Fibroblast of skin of scalp (primary cell): ENCODE data around the gene KIF17.
"Not testable (repeated sequence)": the region's sequence is repeated elsewhere in the genome, so short reads cannot be mapped to it uniquely, and the experiment has no call there.

Experiments used
- DNase-seq: peaks from one replicate; pipeline ENCODE4 v3.0.0-alpha.2; 2013

The KIF17 gene

DNA sequence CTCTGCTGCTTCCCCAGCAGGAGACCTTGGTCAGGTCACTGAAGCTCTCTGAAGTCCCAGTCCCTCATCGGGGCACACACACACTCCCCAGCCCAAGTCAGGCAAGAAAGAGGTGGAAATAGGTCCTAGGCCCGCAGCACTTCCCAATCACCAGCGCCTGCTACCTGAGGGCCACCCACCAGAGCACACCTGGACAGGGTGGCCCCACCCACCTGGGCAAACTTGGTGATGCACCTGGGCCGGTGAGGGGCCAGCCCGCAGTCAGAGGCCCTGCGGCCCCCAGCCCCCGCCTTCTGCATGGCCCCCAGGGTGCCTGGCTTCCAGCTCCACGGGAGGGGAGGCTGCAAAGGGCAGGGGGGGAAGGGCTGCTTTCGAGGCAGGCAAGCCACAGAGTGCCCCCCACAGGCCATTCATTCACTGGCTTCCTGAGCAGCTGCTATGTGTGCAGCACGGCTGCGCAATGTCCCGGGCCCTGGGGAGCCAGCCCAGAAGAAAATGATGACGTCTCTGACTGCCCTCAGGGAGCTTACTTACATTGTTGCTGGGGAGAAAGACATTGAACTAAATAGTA, 10.0 kb upstream of the KIF17 start:
- peak; percentile 28 for DNase-seq

DNA sequence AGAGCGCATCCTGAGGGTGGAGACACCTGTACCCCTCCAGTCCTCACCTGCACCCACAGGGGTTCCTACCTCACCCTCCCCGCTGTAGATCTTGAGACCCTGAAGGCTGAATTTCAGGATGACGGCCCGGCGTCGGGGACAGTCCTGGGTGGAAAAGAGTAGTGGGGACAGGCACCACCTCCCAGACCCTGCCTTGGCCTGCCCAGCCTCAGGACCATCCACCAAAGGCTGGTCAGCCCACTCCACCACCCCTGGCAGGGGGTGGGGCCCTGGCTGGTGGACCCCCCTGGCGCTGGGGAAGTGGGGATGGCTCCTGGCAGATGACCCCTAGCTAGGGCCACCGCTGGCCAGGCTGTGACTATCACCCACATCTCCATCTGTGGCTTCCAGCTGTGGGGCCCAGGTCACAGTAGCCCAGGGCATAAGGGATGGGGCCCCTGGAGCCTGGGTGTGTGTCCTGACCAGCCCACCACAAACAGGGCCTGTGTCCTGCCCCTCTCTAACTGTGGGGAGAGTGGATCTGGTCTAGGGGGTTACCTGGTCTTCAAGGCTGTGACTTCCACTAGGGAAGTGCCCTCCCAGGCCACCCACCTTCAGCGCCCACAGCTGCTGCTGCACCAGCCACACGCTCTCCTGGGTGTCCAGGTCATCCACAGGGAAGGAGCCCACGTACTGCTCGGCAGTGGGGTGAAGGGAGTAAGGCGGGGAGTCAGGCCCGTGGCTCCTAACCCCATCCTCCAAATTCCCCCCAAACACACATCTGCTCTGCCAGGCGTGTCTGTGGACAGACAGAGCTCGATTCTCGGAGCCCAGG, 9.3 kb upstream of the KIF17 start:
- DNase-seq: no peak

DNA sequence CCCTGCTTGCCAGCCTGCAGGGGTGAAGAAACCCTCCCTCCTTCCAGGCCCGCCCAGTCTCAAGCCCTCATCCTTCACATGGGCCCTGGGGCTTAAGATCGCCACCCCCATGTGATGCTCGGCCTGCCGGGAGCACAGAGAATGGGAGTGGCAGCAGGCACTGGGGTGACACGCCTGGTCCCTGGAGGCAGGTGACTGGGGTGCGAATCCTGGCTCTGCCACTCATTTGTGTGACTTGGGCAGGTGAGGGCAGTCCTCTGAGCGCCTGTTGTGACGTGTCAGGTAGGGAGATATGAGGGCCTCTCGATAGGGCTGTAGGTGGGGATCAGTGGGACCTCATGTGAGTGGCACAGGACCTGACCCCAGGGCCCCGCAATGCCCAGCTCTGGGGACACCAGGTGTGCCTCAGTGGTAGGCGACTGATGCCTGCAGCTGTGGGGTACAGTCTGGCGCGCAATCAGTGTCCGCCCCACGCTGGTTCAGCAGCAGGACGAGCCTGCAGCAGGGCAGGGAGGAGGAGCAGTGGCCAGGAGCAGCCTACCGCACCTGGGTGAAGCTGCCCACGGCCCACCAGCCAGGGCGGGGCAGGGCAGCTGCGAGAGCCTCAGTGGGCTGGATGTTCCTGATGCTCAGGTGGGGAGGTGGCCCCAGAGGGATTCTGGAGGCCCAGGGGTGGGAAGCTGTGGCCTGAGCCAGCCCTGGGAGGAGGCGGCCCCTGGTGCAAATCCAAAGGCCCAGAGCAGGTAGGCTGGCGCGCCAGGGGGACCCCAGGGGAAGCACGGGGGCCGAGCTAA, 8.5 kb upstream of the KIF17 start:
- no peak for DNase-seq

DNA sequence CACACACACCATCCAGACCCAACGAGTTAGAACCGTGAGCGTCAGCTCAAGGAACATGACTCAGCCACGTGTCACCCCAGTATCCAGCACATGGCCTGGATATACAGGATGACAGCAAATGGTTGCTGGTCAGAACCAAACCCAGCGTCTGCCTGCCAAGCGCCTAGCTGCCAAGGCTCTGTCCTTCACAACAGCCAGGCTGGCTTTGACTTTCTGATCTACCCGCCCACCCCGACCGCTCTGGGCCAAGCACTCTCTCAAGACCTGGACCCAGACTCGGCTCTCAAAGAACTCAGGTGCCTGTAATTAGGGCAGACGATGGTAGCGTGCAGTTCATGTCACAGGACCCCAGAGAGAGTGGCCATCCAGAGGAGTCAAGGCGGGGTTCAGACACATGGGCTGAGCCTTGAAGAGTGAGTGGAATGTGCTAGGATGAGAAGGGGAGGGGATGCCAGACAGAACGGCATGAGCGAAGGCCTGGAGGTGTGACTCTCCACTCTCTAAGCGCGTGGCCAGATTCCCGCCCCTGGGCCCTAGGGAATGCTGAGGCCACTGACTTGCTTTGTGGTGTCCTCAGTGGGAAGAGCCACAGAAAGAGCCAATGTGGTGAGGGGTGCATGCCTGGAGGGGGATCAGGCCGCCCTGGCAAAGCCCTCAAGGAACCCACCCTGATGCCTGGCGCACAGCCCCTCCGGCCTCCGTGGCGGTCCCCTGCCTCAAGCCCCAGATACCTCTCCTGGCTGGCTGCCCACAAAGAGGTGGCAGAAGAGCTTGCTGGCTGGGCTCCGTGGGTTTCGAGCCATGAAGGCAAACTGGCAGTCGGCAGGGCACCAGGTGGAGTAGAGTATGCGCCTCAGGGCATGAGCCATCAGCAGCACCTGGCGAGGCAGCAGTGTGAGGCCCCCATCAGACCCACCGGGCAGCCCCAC, 7.6 kb upstream of the KIF17 start:
- peak; percentile 64 for DNase-seq

DNA sequence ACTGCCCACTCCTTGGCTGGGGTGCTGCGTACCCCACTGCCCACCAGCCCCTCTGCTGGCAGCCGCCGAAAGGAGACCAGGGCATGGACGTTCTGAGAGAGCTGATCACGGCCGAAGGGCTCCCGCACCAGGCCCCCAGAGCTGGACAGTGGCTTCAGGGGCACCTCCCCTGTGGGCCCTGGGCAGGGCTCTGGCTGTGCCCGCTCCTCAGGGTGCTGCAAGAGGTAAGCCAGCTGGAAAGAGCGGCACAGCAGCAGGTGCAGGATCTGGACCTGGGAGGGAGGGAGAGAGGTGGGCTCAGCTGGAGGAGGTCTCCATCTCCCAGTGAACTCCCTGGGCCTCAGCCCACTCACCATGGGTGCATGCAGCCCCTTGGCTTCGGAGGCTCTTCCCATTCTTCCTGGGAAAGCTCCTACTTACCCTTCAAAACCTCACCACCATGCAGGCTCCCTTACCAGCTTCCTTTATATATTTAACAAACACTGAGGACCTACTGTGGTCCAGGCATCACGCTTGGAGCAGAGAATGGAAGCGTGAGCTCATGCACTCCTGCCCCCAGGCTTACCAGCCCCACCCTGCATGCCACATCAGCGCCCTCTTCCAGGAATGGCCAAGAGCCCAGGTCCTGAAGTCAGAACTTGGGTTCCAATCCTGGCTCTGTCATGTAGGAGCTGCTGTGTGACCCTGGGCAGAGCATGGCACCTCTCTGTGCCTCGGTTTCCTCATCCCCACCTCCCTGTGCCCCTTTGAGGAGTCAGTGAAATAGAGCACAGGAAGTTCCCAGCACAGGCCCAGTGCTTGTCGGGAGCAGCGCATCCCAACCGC, 6.8 kb upstream of the KIF17 start:
- no peak for DNase-seq

DNA sequence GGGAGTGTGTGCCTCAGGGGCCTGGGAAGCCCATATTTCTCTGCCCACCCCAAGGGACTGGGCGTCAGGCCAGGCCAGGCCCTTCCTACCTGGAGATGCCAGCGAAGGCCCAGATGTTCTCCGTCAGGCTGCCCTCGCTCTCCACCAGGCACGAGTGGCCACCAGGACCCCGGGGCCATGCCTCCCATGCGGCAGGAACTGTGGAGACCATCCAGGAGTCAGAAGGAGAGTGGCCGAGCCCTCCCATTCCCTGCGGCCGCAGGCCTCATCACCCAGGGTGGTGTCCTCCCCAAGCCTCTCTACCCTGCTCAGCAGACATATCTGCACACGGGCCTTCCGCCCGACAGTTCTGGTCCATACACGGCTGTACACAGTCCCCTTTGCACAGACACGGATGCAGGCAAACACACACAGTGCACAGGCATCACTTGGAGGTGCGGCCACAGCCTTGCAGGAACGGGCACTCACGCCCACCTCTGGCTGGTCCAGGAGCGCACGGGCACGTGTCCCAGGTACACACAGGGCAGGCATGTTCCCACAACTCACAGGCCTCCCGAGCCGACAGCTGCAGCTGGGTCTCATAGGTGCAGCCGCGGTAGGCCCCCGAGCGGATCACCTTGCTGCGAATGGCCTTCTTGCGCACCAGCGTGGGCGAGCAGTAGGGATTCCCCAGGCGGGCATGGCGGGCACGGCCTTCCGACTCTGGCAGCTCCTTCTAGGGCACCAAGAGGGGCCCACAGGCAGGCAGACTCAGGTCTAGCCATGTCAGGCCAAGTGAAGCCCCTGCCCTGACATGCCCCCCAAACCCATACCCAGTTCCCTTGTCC, 5.9 kb upstream of the KIF17 start:
- DNase-seq: no peak

DNA sequence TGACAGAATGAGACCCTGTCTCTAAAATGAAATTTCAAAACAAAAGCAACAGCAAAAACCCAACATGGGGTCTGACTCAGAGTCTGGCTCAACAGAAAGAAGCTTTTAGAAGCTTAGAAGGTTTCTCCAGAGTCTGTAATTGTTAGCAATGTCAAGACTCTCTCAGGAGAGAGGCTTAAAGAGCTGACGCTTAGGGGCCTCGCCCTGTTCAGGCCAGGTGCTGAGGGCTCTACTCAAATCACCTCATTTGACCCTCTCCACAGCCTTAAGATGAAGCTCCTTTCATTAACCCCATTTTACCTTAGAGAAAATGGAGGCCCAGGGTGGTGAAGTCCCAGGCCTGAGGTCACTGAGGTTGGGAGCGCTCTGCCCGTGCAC, 5.3 kb upstream of the KIF17 start:
- DNase-seq: no peak

DNA sequence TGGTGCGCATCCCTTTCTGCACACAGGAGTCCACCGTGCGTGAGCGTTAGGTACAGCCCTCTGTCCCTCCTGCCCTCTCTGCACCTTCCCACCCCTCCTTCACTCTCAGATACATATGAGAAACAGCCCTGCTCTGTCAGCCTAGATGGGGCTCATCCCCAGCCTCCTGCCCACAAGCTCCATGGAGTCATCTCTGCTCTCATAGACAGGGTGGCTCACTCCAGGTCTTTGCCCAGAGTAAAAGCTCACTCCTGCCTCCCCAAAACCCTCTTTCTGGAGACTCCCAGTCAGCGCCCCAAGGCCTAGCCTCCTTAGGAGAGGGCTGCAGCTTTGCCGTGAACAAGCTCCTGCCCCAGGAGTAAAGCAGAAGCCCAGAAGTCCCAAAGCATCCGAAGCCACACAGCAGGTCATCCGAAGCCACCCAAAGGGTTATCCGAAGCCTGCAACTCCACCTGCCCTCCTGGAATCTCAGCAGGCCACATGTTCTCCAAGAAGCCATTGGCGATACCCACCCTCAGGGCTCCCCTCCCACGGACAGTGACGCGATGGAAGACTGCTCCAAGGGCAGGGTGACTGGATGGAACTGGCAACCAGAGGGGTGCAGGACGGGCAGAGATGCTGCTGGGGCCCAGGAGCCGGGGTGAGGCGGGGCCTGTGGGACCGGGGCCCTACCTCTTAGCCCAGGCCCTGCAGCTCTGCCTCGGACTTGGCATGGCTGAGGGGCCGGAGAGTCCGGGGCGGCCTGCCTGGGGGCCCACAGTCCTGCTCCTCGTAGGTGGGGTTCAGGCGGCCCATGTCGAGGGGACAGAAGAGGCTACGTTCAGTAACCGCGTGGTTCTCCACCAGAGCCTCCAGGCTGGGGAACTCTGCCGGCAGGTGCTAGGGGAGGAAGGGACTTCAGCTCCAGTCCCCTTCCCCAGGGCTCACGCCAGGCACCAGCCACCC, 3.6 kb upstream of the KIF17 start:
- no peak for DNase-seq

DNA sequence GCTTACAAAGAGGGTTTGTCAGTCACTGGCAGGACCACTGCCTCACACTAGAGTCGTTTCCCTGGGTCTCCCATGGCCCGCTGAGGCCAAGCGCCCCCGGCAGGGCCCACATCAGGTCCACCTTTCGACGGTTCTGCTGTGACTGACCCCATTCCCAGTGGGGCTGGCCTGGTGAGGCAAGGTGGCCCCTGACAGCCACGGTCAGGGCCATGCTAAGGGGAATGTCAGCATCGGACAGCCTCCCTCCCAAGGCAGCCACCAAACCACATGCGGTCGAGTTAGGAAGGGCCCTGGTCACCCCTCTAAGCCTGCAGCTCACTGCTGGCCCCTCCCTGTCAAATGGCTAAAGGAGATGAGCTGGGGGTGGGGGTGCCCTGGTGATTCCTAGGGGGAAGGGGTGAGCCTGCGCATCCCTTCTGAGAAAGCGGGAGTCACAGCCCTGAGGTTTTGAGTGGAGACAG, 2.9 kb upstream of the KIF17 start:
- no peak for DNase-seq

DNA sequence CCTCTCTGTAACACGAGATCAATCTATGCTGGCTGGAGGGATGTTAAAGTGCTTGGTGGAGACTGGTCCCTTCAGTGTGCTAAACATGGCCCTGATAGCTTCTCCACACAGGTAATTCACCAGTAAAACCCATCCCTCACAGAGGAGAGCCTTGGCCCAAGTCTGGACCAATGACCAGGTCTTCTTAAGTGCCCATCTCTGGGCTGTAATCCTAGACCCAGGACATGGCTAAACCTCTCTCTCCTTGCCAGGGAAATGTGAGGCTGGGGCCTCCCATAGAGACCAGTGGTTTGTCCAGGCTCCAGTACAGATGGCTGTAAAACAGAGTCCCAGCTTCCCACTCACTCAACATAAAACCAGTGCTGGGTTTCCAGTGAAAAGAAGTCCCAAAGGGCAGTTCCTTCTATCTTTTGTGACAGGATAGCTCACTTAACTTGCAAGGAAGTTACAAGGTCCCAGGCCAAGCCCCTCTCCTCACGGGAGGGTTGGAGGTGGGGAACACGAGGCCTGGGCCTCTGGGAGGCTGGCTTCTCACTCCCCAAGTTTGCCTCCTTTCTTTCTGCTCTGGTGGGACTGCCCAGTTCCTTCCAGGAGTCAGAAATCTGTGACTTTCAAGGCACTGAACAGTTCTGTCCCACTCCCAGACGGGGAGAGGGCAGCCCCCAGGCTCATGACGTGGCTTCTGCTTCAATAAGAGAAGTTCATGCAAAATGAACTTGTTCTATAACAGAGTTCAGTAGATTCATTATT, 2.2 kb upstream of the KIF17 start:
- DNase-seq: no peak

DNA sequence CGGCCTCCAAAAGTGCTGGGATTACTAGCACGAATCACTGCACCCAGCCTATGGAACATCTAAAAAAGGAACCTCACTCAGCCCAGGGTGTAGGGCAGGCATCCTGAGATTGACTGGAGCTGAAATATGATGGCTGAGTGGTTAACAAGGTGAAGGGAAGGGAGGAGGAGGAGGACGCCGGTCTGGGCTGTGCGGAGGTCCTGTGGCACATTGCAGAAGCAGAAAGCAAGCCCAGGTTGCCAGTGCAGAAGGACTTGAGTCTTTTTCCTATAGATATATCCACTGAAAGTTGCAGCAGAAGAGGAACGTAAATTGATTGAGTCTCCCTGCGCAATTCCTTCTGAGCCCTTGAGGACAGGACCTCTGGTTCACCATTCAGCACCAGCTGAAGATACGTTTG, 1.5 kb upstream of the KIF17 start:
- DNase-seq: no peak

DNA sequence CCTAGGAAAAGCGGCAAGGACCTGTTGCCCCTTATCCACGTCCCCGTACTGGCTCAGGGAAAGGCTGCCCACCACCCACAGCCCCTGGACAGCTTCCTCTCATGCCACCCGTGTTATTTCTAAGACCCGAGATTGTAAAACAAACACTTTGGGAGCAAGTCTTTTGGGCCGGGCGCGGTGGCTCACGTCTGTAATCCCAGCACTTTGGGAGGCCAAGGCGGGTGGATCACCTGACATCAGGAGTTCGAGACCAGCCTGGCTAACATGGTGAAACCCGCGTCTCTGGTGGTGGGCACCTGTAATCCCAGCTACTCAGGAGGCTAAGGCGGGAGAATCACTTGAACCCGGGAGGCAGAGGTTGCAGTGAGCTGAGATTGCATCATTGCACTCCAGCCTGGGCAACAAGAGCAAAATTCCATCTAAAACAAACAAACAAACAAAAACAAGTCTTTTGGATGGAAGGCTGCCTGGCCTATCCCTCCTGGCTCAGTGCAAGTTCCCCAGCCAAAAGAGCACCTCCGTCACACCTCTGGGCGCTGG, 606 bp upstream of the KIF17 start:
- not testable (repeated sequence) for DNase-seq

DNA sequence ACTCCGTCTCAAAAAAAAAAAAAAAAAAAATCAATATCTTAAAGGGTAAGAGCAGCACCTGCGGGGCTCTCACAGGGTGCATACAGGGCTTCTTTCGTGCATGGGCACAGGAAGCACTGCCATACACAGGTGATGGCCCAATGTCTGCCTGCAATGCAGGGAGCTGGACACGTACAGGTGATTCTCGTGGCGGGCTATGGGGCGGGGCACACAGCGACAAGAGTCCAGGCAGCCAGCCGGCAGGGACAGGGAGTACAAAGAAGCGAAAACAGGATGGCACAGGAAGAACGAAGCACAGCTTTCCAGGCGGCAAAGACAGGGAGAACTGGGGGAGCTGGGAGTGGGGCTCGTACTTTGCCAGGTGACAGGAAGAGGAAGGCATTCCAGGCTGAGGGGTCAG, 1.6 kb downstream of the KIF17 start:
- no peak for DNase-seq

DNA sequence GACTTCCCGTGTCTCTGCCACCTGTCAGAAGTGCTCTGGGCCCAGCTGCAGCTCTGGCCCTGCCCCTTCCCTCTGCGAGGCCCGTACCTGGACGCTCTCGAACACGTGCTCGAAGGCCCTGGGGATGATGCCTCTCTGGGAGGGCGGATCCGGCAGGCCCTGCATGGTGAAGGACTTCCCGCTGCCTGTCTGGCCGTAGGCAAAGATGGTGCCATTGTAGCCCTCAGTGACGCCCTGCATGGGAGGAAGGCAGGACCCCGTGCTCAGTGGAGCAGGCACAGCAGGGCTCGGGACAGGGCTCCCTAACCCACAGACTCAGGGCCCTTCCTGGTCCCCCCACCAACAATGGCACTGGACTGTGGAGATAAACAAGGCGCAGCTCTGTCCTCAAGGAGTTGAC, 2.4 kb downstream of the KIF17 start:
- no peak for DNase-seq

DNA sequence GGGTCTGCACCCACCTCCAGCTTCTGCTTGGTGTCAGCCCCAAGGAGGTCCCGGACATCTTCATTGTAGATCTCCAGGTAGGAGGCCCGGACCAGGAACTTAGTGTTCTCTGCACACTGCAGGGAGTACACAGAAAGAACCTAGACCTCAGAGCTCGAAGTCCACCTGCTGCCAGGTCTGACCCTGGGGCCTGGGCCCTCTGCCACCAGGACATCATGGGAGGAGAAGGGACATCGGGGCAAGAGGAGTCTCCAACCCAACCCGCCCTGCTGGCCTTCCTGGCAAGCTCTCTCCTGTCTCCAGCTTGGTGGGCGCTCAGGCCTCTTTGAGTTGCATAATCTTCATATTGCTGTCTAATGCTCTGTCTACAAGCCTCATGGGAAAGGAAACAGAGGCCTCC, 4.4 kb downstream of the KIF17 start:
- DNase-seq: no peak

DNA sequence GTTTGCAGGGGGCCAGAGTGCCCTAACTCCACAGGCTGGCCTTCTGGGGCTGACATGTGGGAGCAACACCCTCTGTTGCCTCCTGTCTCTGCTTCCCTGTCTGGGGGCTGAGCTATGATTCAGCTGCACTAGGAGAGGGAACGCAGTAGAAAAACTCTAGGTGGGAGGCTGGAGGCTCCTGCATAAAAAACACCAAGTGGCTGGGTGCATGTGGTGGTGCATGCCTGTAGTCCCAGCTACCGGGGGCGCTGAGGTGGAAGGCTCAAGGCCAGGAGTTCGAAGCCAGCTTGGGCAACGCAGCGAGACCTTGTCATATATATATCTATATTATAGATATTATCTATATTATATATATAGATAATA, 5.6 kb downstream of the KIF17 start:
- no peak for DNase-seq

DNA sequence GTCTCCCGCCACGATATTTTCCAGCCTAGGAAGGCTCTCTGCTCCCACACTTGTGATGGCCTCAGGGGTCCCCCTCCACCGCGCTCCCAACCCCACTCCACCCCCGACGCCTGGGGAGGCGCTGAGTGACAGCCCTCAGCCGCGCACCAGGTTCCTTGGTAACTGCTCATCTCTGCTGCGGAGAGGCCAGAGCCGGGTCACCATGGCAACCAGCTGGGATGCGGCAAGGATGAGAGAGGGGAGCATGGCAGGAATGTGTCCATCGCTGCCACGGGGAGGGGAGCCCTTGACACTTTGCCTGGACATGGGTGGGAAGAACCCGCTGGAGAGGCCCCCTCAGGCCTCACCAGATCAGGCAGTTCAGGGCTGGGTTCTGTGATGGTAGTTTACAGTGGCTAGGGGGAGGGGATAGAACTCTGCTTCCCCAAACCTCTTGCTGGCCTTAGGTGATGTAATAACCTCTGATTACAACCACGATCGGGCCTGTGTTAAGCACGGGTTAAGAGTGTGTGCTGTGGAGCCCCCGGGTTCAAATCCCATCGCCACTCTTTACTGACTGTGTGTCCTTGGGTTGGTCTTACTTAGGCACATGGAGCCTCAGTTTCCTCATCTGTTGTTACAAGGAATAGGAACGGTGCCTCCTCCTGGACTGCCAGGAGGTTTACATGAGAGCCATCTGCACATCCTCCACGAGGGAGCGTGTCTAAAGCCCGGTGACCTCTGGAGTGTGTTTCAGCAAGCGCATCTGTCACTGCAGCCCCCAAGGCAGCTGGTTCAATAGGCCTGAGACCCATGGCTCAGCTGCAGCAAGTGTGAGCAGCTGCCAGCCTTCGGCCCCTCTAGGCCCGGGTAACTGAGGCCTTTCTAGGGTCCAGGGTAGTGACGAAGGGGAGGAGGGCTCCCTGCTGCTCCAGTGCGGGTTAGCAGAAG, 6.3 kb downstream of the KIF17 start:
- DNase-seq: no peak
